ENCODE data around the gene CUL4B. TPM values are rescaled to one million over a fixed set of nuclear protein-coding genes. Genes with fewer than 3 reads are reported as not detected.
A peak's percentile ranks its signal among the peaks of the same experiment; 100 is the strongest.
"Not testable (repeated sequence)": the region's sequence is repeated elsewhere in the genome, so short reads cannot be mapped to it uniquely, and the experiment has no call there.

Gene CUL4B
- total and polyA plus RNA-seq, 8 donors = 9.6 to 24.6 (median 18.8) TPM

GRCh38 chrX:120476714-120477113 lies 84.0 kb downstream of the CUL4B start:
- 60% methylated on average over 2 of the region's 2 CpGs for WGBS, 2 donors

GRCh38 chrX:120475447-120475846 lies 85.3 kb downstream of the CUL4B start:
- FAIRE-seq = peak; percentile 99
- intact Hi-C loops (cut with DNase I); H3K4me1 ChIP-seq: not testable (repeated sequence)

More at GRCh38 chrX:120476714-120477113, 84.0 kb downstream of the CUL4B start:
- TF ChIP-seq CTCF (IDR thresholded peaks at IDR 0.05) = no peak
- no peaks in the 10 kb centered on the region for H3K4me1 ChIP-seq
- H3K9me3 ChIP-seq = no peaks in the 10 kb centered on the region
- H3K27ac ChIP-seq = no peak overlapping the region
- no peaks in the 10 kb centered on the region for H3K36me3 ChIP-seq
- H3K4me3 ChIP-seq = no peak overlapping the region
- intact Hi-C loops (cut with DNase I) = no loop called here
- H3K27me3 ChIP-seq = peaks cover 0 to 5% (median 0%) of the 10 kb centered on the region in 4 donors
- no peak for DNase-seq
- no peak for FAIRE-seq
- no peak for ATAC-seq

More at GRCh38 chrX:120475447-120475846, 85.3 kb downstream of the CUL4B start:
- DNase-seq, H3K4me3 ChIP-seq, H3K36me3 ChIP-seq, H3K9me3 ChIP-seq, H3K27ac ChIP-seq, H3K27me3 ChIP-seq: not testable (repeated sequence)
- ATAC-seq = peak in 3 of 4 donors; percentile 45 to 68 (median 51)
- TF ChIP-seq CTCF (IDR thresholded peaks at IDR 0.05) = peak; percentile 15 to 56 (median 47)
- 0 to 11% methylated on average over 1 of the region's 1 CpG for WGBS, 2 donors

Other genes with a start within 250 kb of the CUL4B start
- gene TMEM255A, start 249.5 kb downstream of the CUL4B start, total RNA-seq = 1 to 10 TPM in 1 of 6 donors, under 1 TPM in 5; 0.05 to 1.2 (median 0.32) TPM
- gene TMEM255A, start 249.5 kb downstream of the CUL4B start, polyA plus RNA-seq = 1 to 10 TPM in 1 of 2 donors, under 1 TPM in 1; 0.23 to 1.0 TPM
- gene ATP1B4, start 198.9 kb downstream of the CUL4B start, total RNA-seq = not detected
- gene ATP1B4, start 198.9 kb downstream of the CUL4B start, polyA plus RNA-seq = not detected
- 10 to 100 TPM; 32.3 to 96.3 (median 43.9) TPM for gene LAMP2, start 91.7 kb downstream of the CUL4B start, total RNA-seq
- 10 to 100 TPM; 14.1 to 43.1 TPM for gene LAMP2, start 91.7 kb downstream of the CUL4B start, polyA plus RNA-seq
- 10 to 100 TPM; 12.1 to 21.9 (median 18.1) TPM for gene MCTS1, start 43.1 kb upstream of the CUL4B start, total RNA-seq
- gene MCTS1, start 43.1 kb upstream of the CUL4B start, polyA plus RNA-seq = 10 to 100 TPM; 23.5 to 30.4 TPM
- gene C1GALT1C1, start 69.1 kb upstream of the CUL4B start, total RNA-seq = 10 to 100 TPM in 3 of 6 donors, 1 to 10 TPM in 3; 6.2 to 12.4 (median 9.8) TPM
- gene C1GALT1C1, start 69.1 kb upstream of the CUL4B start, polyA plus RNA-seq = 10 to 100 TPM in 1 of 2 donors, 1 to 10 TPM in 1; 5.9 to 19.1 TPM

All from pancreas (tissue), 10 donors.